Liver (tissue), 9 donors: ENCODE measurements around the gene NTNG2. TPM values are rescaled to one million over a fixed set of nuclear protein-coding genes. Genes with fewer than 3 reads are reported as not detected.

Experiments used
- DNase-seq: peaks from one replicate; pipeline ENCODE4 v3.0.0-alpha.2; 2017; ENCODE audit warnings: low spot score
- H3K27ac ChIP-seq, 2 donors: one replicate each; pipeline ENCODE4 v1.7.0; 2013; ENCODE audit warnings: inconsistent platforms in 2 of 2, low read length in 2 of 2, control low read depth in 1 of 2, low read depth in 1 of 2, mild to moderate bottlenecking in 1 of 2
- H3K27me3 ChIP-seq, 4 donors: one replicate each; pipeline versions ENCODE4 v1.6.1 to v1.7.0; 2013; ENCODE audit warnings: low read length in 3 of 4, inconsistent platforms in 1 of 4, mild to moderate bottlenecking in 1 of 4, moderate library complexity in 1 of 4; ENCODE audit not compliant: control insufficient read depth in 4 of 4, insufficient read depth in 4 of 4
- H3K36me3 ChIP-seq, 4 donors: one replicate each; pipeline versions ENCODE4 v1.6.1 to v1.7.0; 2013; ENCODE audit warnings: low read length in 3 of 4, mild to moderate bottlenecking in 3 of 4, low read depth in 1 of 4, moderate library complexity in 1 of 4; ENCODE audit not compliant: control insufficient read depth in 4 of 4, insufficient read depth in 3 of 4
- H3K4me1 ChIP-seq, 4 donors: one replicate each; pipeline versions ENCODE4 v1.6.1 to v1.7.0; 2013; ENCODE audit warnings: low read length in 3 of 4, mild to moderate bottlenecking in 3 of 4, moderate library complexity in 1 of 4; ENCODE audit not compliant: control insufficient read depth in 4 of 4, insufficient read depth in 4 of 4
- H3K4me3 ChIP-seq, 3 donors: one replicate each; pipeline versions ENCODE4 v1.6.1 to v1.7.0; 2013; ENCODE audit warnings: low read length in 3 of 3, control low read depth in 1 of 3, low read depth in 1 of 3, mild to moderate bottlenecking in 1 of 3
- H3K9ac ChIP-seq, 2 donors: one replicate each; pipeline ENCODE4 v1.7.0; 2013; ENCODE audit warnings: low read length in 2 of 2, mild to moderate bottlenecking in 2 of 2, moderate library complexity in 2 of 2, control low read depth in 1 of 2, low read depth in 1 of 2
- H3K9me3 ChIP-seq, 4 donors: one replicate each; pipeline versions ENCODE4 v1.6.1 to v1.7.0; 2013; ENCODE audit warnings: low read length in 3 of 4; ENCODE audit not compliant: control insufficient read depth in 4 of 4
- ATF3 ChIP-seq: IDR thresholded peaks from 2 replicates; pipeline ENCODE4 v1.6.1; 2016; ENCODE audit warnings: antibody characterized with exemption
- CTCF ChIP-seq: fragments of 150-350 bp; IDR thresholded peaks from 2 replicates; pipeline ENCODE4 v1.5.1; 2017; ENCODE audit warnings: improper control_type of control experiment, low read depth, low read length; ENCODE audit not compliant: missing input control
- EGR1 ChIP-seq, 2 donors: IDR thresholded peaks; 2 replicates each; pipeline ENCODE4 v1.6.1; 2016 to 2018; ENCODE audit warnings: antibody characterized with exemption in 2 of 2, low read depth in 2 of 2
- FOXA1 ChIP-seq: IDR thresholded peaks from 2 replicates; pipeline ENCODE4 v1.6.1; 2016; ENCODE audit warnings: antibody characterized with exemption
- FOXA2 ChIP-seq: IDR thresholded peaks from 2 replicates; pipeline ENCODE4 v1.6.1; 2016; ENCODE audit warnings: antibody characterized with exemption
- GABPA ChIP-seq, 2 donors: IDR thresholded peaks in 1 of 2; conservative IDR thresholded peaks in 1 of 2; 2 replicates each; pipeline ENCODE4 v1.6.1; 2016; ENCODE audit warnings: antibody characterized with exemption in 2 of 2, mild to moderate bottlenecking in 1 of 2, moderate library complexity in 1 of 2
- HNF4A ChIP-seq, 2 donors: conservative IDR thresholded peaks; 2 replicates each; pipeline ENCODE4 v1.6.1; 2016; ENCODE audit warnings: antibody characterized with exemption in 2 of 2, mild to moderate bottlenecking in 2 of 2
- HNF4G ChIP-seq: IDR thresholded peaks from 2 replicates; pipeline ENCODE4 v1.6.1; 2016; ENCODE audit warnings: antibody characterized with exemption
- JUND ChIP-seq, 2 donors: IDR thresholded peaks; 2 replicates each; pipeline ENCODE4 v1.6.1; 2016; ENCODE audit warnings: antibody characterized with exemption in 2 of 2
- MAX ChIP-seq: IDR thresholded peaks from 2 replicates; pipeline ENCODE4 v1.6.1; 2016; ENCODE audit warnings: antibody characterized with exemption
- NR2F2 ChIP-seq: IDR thresholded peaks from 2 replicates; pipeline ENCODE4 v1.6.1; 2016; ENCODE audit warnings: antibody characterized with exemption
- RAD21 ChIP-seq, 2 donors: IDR thresholded peaks; 2 replicates each; pipeline ENCODE4 v1.6.1; 2016; ENCODE audit warnings: antibody characterized with exemption in 2 of 2, mild to moderate bottlenecking in 2 of 2
- REST ChIP-seq: IDR thresholded peaks from 2 replicates; pipeline ENCODE4 v1.6.1; 2016; ENCODE audit warnings: antibody characterized with exemption, mild to moderate bottlenecking
- RXRA ChIP-seq, 2 donors: IDR thresholded peaks; 2 replicates each; pipeline ENCODE4 v1.6.1; 2017 to 2018; ENCODE audit warnings: antibody characterized with exemption in 2 of 2, mild to moderate bottlenecking in 1 of 2
- SP1 ChIP-seq: IDR thresholded peaks from 2 replicates; pipeline ENCODE4 v1.6.1; 2018; ENCODE audit warnings: antibody characterized with exemption, mild to moderate bottlenecking
- TAF1 ChIP-seq: conservative IDR thresholded peaks from 2 replicates; pipeline ENCODE4 v1.6.1; 2016; ENCODE audit warnings: antibody characterized with exemption, mild to moderate bottlenecking
- YY1 ChIP-seq: IDR thresholded peaks from 2 replicates; pipeline ENCODE4 v1.6.1; 2016; ENCODE audit warnings: antibody characterized with exemption, mild to moderate bottlenecking
- ZBTB33 ChIP-seq: IDR thresholded peaks from 2 replicates; pipeline ENCODE4 v1.6.1; 2016; ENCODE audit warnings: antibody characterized with exemption
- whole genome bisulfite sequencing: extraction: QIAGEN DNeasy Blood & Tissue Kit; methylation state at CpG from one replicate; pipeline ENCODE4 v1.1.7; 2013; 5-methylcytosine and 5-hydroxymethylcytosine counted together
- polyA plus RNA-seq, 2 donors: library from polyadenylated mRNA; stranded (reverse) in 1 of 2; unstranded in 1 of 2; fragments of 200-250 nt in 1 of 2; fragments of >200 nt in 1 of 2; fragmentation: Nextera tagmentation in 1 of 2; extraction: Ambion mirVana in 1 of 2; gene quantifications; one replicate each; pipeline versions ENCODE4 v1.2.1 to v1.2.3, GENCODE V29; 2013 to 2015
- total RNA-seq, 2 donors: library from RNA; depleted of rRNA; stranded (reverse); fragments of >200 nt; gene quantifications; one replicate each; pipeline ENCODE4 v1.2.3, GENCODE V29; 2014
- donor health status: healthy.
- donor health status: healthy.
- donor health status: healthy.
- donor health status: healthy.
- donor health status: healthy.

The NTNG2 gene
- total and polyA plus RNA-seq, 4 donors: 0.12 to 0.42 (median 0.28) TPM; not detected in 1

GRCh38 chr9:132126680-132127236 is 35.1 kb upstream of the NTNG2 start:
- no peak for DNase-seq
- H3K27ac ChIP-seq: no peak overlapping the region
- no peaks in the 10 kb centered on the region for H3K36me3 ChIP-seq
- H3K9me3 ChIP-seq: no peaks in the 10 kb centered on the region
- no peak for TF ChIP-seq TAF1
- TF ChIP-seq RXRA (IDR thresholded peaks at IDR 0.05): no peak
- no peak for TF ChIP-seq NR2F2
- no peak for TF ChIP-seq ATF3
- no peak for TF ChIP-seq FOXA2
- TF ChIP-seq YY1: no peak
- TF ChIP-seq REST: no peak
- H3K27me3 ChIP-seq: peaks cover 0 to 11% (median 2%) of the 10 kb centered on the region in 4 donors
- no peaks in the 10 kb centered on the region for H3K4me1 ChIP-seq
- 65% methylated on average over 13 of the region's 13 CpGs for WGBS
- H3K4me3 ChIP-seq: no peak overlapping the region
- H3K9ac ChIP-seq: no peak overlapping the region

- WGBS: 74% methylated on average over 15 of the region's 15 CpGs
- TF ChIP-seq FOXA1: no peak
- TF ChIP-seq MAX: no peak
- no peak for TF ChIP-seq SP1
- no peak for TF ChIP-seq ZBTB33
- no peak for TF ChIP-seq RXRA (IDR thresholded peaks at IDR 0.05)
- TF ChIP-seq REST: no peak
- TF ChIP-seq YY1: no peak
- no peak for TF ChIP-seq TAF1
- TF ChIP-seq RAD21 (IDR thresholded peaks at IDR 0.05): no peak
- no peak for TF ChIP-seq HNF4G
- no peak for TF ChIP-seq NR2F2
- no peak for TF ChIP-seq FOXA2
- TF ChIP-seq CTCF: no peak
- no peak for TF ChIP-seq EGR1 (IDR thresholded peaks at IDR 0.05; ENCODE audit: low read depth in 2 of 2)
- TF ChIP-seq ATF3: no peak
- TF ChIP-seq GABPA (IDR thresholded peaks at IDR 0.05 in 1 of 2, conservative IDR thresholded peaks at IDR 0.05 in 1 of 2): no peak
- no peak for TF ChIP-seq HNF4A (conservative IDR thresholded peaks at IDR 0.05)
- TF ChIP-seq JUND (IDR thresholded peaks at IDR 0.05): no peak
- Histone ChIP-seq H3K36me3 (no peaks in the 10 kb centered on the region), H3K27me3 (peaks cover 0 to 15% (median 3%) of the 10 kb centered on the region in 4 donors), H3K4me3 (no peak overlapping the region), H3K27ac (no peak overlapping the region), H3K4me1 (no peaks in the 10 kb centered on the region), H3K9ac (no peak overlapping the region), H3K9me3 (no peaks in the 10 kb centered on the region)
- no peak for DNase-seq
These were observed 33.8 kb upstream of the NTNG2 start for GRCh38 chr9:132127888-132128534.
